Kidney (tissue), 14 donors: ENCODE results near the gene ZNF22. TPM values are rescaled to one million over a fixed set of nuclear protein-coding genes. Genes with fewer than 3 reads are reported as not detected.
A peak's percentile ranks its signal among the peaks of the same experiment; 100 is the strongest.
"Not testable (repeated sequence)": the region's sequence is repeated elsewhere in the genome, so short reads cannot be mapped to it uniquely, and the experiment has no call there.

ENCODE experiments used
- DNase-seq, 5 donors: peaks; one replicate each; pipeline ENCODE4 v3.0.0-alpha.2; 2013 to 2020
- FAIRE-seq: peaks from 2 replicates; lab custom pipeline; 2012; peaks lifted over from hg19 to GRCh38; lab: Jason Lieb, UNC
- H3K27ac ChIP-seq, 2 donors: one replicate each; pipeline ENCODE4 v1.7.0; 2013; ENCODE audit warnings: low read depth in 2 of 2, low read length in 2 of 2, inconsistent platforms in 1 of 2
- H3K27me3 ChIP-seq: one replicate; pipeline ENCODE4 v1.7.1; 2013; ENCODE audit warnings: low read length, inconsistent platforms; ENCODE audit not compliant: control insufficient read depth, insufficient read depth
- H3K36me3 ChIP-seq, 3 donors: one replicate each; pipeline versions ENCODE4 v1.7.0 to v1.7.1; 2013; ENCODE audit warnings: low read length in 3 of 3, control low read depth in 1 of 3, inconsistent platforms in 1 of 3; ENCODE audit not compliant: insufficient read depth in 3 of 3, control insufficient read depth in 2 of 3
- H3K4me1 ChIP-seq, 3 donors: one replicate each; pipeline versions ENCODE4 v1.7.0 to v1.7.1; 2013; ENCODE audit warnings: low read length in 3 of 3, inconsistent platforms in 1 of 3, low read depth in 1 of 3; ENCODE audit not compliant: control insufficient read depth in 2 of 3, insufficient read depth in 2 of 3
- H3K4me3 ChIP-seq, 3 donors: one replicate each; pipeline versions ENCODE4 v1.7.0 to v1.8.1; 2013; ENCODE audit warnings: low read length in 3 of 3, control low read depth in 1 of 3, inconsistent platforms in 1 of 3
- H3K9ac ChIP-seq, 3 donors: one replicate each; pipeline versions ENCODE4 v1.7.0 to v1.7.1; 2013; ENCODE audit warnings: low read length in 3 of 3, control low read depth in 1 of 3, inconsistent platforms in 1 of 3
- H3K9me3 ChIP-seq, 3 donors: one replicate each; pipeline versions ENCODE4 v1.7.0 to v1.7.1; 2013; ENCODE audit warnings: low read length in 3 of 3, control low read depth in 1 of 3, inconsistent platforms in 1 of 3; ENCODE audit not compliant: control insufficient read depth in 2 of 3, insufficient read depth in 1 of 3
- CTCF ChIP-seq: IDR thresholded peaks from 3 replicates; pipeline ENCODE4 v1.5.1; 2012; ENCODE audit warnings: mild to moderate bottlenecking, moderate library complexity, borderline replicate concordance; ENCODE audit not compliant: insufficient read depth; ENCODE audit errors: extremely low read depth
- intact Hi-C: fragments of 100-400 bp; cut with DNase I; formaldehyde crosslinking; loops from one replicate; pipeline ENCODE4 v1.11.1; 2022
- polyA plus RNA-seq: library from polyadenylated mRNA; stranded (reverse); fragments of 350-450 nt; fragmentation: Illumina TruSeq; extraction: RNeasy Lipid Tissue Mini Kit (QIAGEN cat#74804); gene quantifications from one replicate; pipeline ENCODE4 v1.2.3, GENCODE V29; 2014; ENCODE audit warnings: low read depth, low replicate concordance; ENCODE audit not compliant: insufficient read depth
- total RNA-seq: library from RNA; stranded (reverse); fragmentation: NEBNext Ultra II Directional; extraction: Animal tissue kit (Norgen Biotek cat#: 25700); gene quantifications from one replicate; pipeline ENCODE4 v1.2.1, GENCODE V29; 2021
- donor health status: control.
- donor health status: control.
- donor health status: control.
- donor health status: control.
- donor health status: control.
- donor health status: DM: yes; HTN: yes; CAD: no.
- donor health status: Normal renal cell carcinoma (clear cell type).

ZNF22 gene
- total and polyA plus RNA-seq, 2 donors from 2014 or later: 18.7 to 24.5 TPM

- DNase-seq (no peak), FAIRE-seq (no peak)
- intact Hi-C loops: no loop called here
- Histone ChIP-seq H3K36me3 (peaks cover 0 to 21% (median 3%) of the 10 kb centered on the region in 3 donors), H3K4me1 (peaks cover 3 to 7% (median 4%) of the 10 kb centered on the region in 3 donors), H3K27ac (no peak overlapping the region), H3K27me3 (no peaks in the 10 kb centered on the region), H3K9ac (no peak overlapping the region), H3K9me3 (no peaks in the 10 kb centered on the region), H3K4me3 (no peak overlapping the region)
- TF ChIP-seq CTCF: no peak
Observed at GRCh38 chr10:45005284-45005683, 4.6 kb downstream of the ZNF22 start.

GRCh38 chr10:45006276-45007030 lies 5.7 kb downstream of the ZNF22 start:
- DNase-seq (no peak), FAIRE-seq (no peak)
- intact Hi-C loops: no loop called here
- H3K9ac ChIP-seq: no peak overlapping the region
- no peak for TF ChIP-seq CTCF
- peaks cover 0 to 21% (median 3%) of the 10 kb centered on the region in 3 donors for H3K36me3 ChIP-seq
- no peak overlapping the region for H3K4me3 ChIP-seq
- no peak overlapping the region for H3K27ac ChIP-seq
- H3K4me1 ChIP-seq: peaks cover 3 to 6% (median 4%) of the 10 kb centered on the region in 3 donors
- H3K27me3 ChIP-seq: no peaks in the 10 kb centered on the region
- H3K9me3 ChIP-seq: no peaks in the 10 kb centered on the region

- intact Hi-C loops: no loop called here
- peak; percentile 85 for TF ChIP-seq CTCF
- no peak overlapping the region for H3K4me3 ChIP-seq
- H3K27me3 ChIP-seq: no peaks in the 10 kb centered on the region
- DNase-seq (peak in 4 of 5 donors; percentile 59 to 97 (median 80)), FAIRE-seq (peak; percentile 99)
- no peak overlapping the region for H3K27ac ChIP-seq
- peaks cover 0 to 17% (median 3%) of the 10 kb centered on the region in 3 donors for H3K36me3 ChIP-seq
- no peaks in the 10 kb centered on the region for H3K9me3 ChIP-seq
- no peak overlapping the region for H3K9ac ChIP-seq
- peaks cover 2 to 6% (median 3%) of the 10 kb centered on the region in 3 donors for H3K4me1 ChIP-seq
Observed at GRCh38 chr10:45008524-45009161, 7.9 kb downstream of the ZNF22 start.

GRCh38 chr10:45014557-45014956 lies 13.8 kb downstream of the ZNF22 start:
- H3K4me1 ChIP-seq, H3K9me3 ChIP-seq, H3K36me3 ChIP-seq, H3K27me3 ChIP-seq, intact Hi-C loops, H3K4me3 ChIP-seq, H3K27ac ChIP-seq, DNase-seq, FAIRE-seq, H3K9ac ChIP-seq: not testable (repeated sequence)
